NCI-H2196 treated with DMSO at 0.1 percent for 48 hours (cell line): ENCODE results near the gene BSND.
"Not testable (repeated sequence)": the region's sequence is repeated elsewhere in the genome, so short reads cannot be mapped to it uniquely, and the experiment has no call there.

Experiments used
- DNase-seq: peaks from one replicate; lab custom pipeline; 2025; ENCODE audit not compliant: unreplicated experiment; lab: John Stamatoyannopoulos, UW

The BSND gene

DNA sequence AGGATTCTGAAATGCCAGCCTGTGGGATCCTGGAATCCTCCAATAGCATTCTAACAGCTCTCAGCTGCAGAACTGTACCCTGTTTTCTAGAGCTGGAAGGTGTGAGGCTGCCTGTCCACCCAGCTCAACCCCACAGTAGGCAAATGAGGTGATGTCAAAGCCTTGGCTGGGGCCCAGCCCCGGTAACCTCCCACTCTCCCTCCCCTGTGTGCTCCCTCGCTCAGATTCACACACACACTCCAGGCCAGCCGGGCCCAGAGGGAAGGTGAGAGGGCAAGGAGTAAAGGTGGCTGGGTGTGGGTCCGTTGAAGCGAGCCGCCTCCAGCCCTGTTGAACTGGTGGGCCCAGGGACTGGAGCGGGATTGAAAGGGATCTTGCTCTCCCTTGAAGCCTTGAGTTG is at the start of gene BSND:
Gene BSND, plus strand, starts transcription at position 257 of the 400 bp plus-strand sequence. CDS start 254 bp downstream, outside the sequence.
- no peak for DNase-seq

DNA sequence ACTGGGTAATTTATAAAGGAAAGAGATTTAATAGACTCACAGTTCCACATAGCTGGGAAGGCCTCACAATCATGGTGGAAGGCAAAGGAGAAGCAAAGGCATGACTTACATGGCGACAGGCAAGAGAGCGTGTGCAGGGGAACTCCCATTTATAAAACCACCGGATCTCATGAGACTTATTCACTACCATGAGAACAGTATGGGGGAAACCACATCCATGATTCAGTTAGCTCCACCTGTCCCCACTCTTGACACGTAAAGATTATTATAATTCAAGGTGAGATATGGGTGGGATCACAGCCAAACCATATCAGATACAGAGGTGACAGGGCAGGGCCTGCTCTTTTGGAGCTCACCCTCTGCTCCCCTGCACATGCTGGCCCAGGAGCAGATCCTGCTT is 49.7 kb upstream of the BSND start:
- DNase-seq = no peak

DNA sequence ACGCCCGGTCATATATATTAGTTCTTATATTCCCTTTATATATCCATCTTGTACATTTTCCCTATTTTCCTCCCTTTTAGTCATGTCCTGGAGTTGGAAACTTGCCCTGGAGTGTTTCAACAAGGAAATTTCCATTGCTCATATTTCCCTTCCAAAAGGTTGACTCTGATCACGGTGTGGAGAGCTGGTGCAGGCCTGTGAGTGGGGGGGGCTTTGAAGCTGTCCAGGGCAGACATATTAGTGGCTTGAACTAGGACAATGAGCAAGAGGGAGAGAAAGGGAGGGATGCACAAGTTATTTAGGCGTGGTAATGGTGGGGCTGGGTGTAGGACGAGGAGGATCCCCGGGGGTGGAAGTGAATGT is 48.7 kb upstream of the BSND start:
- DNase-seq = no peak

DNA sequence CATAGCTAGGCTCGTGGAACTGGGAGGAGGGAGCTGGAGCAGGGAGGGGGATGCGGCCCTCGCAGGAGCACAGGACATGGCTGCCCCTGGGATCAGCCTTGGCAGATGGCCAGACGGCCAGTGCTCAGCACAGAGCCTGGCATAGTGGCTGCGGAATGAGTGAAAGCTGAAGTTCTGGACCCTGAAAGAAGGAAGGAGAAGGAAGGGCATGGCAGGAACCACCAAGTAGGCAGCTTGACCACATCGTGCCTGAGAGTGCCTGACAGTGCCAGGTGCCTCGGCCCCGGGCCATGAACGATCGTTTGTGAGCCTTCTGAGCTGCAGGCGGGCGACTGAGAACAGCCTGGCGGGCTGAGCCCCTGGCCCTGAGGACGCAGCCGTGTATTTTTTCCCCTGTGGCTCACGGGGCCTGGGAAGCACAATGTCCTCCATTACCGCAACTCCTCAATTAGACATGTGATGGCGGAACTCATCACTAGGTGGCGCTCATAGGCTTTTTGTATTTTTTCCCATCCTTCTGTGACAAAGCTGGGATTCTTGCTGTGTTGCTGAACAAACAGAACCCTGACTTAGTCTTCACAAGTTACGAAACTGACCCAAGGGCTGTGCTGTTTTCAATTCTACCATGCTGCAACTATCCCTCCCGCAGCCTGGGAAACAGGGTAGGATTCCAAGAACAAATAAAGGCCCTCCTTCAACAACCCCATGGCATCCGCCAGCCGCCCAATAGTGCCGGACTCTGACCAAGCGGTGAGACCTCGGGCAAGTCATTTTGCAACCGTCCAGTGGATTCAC is 48.2 kb upstream of the BSND start:
- peak; percentile 60 for DNase-seq

DNA sequence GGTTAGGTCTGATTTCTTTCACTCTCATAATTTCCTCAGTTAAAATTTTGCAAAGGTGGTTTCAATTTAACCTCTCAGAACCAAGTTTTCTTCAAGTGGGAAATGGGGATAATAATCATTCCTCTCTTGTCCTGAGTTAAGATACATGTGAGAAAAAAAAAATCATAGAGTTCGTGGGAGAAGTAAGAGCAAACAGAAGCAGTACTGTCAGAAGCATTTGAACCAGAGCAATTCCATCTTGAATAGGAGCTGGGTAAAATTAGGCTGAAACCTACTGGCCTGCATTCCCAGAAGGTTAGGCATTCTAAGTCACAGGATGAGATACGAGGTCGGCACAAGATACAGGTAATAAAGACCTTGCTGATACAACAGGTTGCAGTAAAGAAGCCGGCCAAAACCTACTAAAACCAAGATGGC is 46.9 kb upstream of the BSND start:
- no peak for DNase-seq

DNA sequence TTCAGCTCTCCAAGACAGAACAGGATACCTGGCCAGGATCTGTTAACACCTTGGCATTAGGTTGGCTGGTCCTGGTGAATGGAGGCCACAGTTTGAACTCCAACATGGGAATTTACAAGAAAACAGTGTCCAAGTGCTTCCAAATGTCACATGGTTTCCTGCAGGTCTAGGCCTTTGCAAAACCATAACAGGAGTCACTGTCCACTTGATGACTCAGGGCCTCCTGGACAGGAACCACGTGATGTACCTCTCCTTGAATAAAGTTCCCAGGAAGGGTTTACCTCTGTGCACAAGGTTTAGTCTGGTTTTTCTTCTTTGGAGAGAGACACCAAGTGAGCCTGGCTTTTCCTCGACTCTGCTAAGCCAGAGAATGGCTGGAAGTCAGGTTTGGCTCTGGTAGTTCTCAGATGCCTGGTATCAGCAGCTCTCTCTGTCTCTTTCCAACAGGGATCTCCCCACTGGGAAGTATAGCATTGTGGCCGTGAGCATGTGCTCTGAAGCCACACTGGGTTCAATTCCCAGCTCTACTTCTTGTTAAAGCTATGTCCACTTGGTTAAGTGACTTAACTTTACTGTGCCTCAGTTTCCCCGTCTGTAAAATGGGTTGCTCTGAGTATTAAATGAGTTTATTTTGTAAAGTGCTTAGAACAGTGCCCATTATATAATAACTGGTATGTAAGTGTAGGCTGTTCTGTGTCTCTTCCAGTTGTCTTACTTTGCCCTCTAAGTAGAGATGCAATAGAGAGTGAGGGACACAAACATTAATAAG is 45.6 kb upstream of the BSND start:
- no peak for DNase-seq

DNA sequence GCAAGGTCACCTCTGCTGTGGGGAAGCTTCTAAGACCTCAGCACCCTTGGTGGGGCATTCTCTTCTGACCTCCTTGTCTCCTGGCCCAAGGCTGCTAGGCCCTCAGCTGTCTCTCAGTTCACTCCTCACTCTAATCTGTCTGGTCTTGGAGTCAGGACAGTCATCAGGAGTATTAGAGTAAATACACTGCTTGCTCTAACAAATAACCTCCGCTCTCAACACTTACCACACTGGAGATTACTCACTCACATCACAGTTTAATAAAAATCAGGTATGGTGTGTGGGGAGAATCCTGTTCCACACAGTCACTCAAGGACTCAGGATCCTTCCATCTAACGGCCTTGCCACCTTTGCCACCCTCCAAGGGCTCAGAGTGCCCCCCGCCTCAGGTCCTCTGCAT is 44.9 kb upstream of the BSND start:
- no peak for DNase-seq

DNA sequence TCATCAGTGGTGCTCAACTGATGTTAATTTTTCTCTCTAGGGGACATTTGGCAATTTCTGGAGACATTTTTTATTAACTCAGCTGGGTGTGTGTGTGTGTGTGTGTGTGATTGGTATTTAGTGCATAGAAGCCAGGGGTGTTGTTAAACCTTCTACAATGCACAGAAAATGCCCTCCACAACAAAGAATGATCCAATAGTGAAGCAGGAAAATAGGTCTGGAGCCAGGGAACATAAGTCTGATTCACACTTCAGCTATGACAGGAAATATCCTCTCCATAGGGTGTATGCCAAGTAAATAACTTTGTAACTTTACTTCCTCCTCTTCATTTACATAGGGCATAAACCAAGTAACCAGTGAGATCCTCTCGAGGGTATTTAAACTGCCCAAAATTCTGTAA is 43.4 kb upstream of the BSND start:
- DNase-seq = no peak

DNA sequence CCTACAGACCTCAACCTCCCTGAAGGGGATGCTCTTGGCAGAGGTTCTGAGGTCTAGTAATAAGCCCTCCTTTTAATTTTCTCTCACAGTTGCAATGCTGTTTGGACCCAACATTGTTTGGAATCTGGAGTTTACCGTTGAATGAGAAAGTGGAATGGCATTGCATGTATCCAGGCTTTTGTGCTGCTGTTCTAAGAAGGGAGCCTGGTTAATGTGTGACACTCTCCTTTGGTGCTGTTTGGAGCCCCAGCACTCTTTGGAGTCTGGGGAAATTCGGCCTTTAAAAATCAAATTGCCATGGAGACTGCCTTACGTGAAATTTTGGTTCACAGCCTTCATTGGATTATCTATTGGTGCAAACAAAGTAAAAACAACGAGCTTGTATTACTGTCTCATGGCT is 42.0 kb upstream of the BSND start:
- DNase-seq = no peak

DNA sequence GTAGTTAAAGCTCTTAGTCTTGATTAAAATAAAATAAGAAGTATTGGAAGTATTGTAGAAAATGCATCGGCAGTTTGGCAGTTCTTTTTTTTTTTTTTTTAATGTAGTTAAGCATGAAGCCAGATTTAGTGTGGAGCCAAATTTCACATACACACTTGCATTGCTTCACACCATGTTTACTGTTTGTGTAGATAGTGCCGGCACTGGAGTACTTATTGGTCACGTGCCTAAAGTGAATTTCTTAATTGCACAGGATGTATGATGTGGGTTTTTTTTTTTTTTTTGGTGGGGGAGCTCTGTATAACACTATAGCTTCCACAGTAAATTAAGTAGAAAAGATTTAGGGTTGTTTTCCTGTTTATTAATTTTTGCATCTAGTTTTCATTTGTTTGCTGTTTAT is 39.5 kb upstream of the BSND start:
- no peak for DNase-seq

DNA sequence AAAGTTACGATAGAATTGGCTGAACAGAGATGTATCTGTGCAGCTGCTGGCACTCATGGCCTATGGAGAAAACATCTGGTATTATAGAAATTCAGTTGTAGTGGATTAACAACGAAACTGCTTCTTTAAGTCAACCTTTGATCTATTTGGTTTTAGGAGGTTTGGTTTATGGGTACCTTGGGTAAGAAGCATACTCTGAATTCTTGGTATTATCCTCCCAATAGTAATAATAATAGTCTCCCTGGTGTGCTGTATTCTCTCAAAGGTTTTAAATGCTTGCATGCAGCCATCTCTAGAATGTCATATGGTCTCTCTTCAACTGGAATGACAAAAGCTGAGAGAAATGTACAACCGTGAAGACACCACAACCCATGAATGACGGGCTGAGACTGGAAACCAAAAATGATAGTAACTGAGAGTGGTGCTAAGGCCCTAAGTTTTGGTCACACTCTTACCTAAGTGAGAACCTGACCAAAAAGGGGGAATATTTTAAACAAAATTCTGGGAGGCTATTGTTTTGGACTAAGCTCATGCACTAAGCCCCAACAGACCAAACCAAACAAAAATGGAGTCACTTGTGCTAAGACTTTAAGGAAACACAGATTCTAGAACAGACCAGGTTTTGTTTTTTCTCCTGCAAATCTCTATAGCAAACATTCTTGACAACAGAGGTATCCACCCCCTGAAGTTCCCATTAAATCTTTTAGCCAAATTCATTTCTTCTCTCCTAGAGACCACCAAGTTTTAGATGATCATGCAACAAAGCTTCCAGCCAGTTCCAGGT is 35.9 kb upstream of the BSND start:
- DNase-seq = no peak

DNA sequence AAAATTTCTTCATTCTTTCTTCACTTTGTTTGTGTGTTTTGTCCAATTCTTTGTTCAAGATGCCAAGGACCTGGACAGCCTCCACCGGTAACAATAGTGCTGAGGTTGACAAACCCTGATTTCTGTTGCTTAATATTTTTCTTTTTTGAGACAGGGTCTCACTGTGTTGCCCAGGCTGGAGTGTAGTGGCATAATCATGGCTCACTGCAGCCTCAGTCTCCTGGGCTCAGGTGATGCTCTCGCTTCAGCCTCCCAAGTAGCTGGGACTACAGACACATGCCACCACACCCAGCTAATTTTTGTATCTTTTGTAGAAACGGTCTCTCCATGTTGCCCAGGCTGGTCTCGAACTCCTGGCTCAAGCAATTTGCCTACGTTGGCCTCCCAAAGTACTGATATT is 34.9 kb upstream of the BSND start:
- not testable (repeated sequence) for DNase-seq

DNA sequence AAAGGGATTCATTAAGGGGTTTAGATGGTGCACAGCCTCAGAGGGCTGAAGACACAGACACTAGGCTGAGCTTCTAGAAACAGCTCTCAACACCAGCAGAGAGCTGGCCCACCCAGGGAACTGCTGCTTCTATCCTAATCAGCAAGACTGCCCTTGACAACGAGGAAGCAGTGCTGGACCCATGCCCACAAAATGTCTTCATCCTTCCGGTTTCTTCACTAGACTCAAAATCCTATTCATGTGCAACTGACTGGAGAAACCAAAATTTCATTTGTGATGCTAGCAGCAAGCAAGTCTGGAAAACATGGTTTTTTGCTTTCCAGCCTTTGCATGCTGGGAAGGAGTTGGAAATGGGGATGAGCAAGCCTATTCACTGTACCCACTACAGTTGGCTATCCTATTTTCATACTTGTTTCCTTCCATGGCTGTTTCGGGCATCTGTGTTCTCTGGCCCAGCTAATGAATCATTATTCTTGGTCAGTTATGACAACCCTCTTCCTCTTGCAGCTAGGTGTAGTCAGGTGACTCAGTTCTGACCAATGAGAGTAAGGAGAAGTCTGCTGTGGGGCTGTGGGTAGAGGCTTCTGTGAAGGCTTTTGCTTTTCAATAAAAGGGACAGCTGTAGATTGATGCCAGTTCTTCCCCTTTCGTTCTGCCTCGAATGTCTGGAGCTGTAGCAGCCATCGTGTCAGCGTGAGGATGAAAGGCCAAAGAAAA is 33.0 kb upstream of the BSND start:
- no peak for DNase-seq

DNA sequence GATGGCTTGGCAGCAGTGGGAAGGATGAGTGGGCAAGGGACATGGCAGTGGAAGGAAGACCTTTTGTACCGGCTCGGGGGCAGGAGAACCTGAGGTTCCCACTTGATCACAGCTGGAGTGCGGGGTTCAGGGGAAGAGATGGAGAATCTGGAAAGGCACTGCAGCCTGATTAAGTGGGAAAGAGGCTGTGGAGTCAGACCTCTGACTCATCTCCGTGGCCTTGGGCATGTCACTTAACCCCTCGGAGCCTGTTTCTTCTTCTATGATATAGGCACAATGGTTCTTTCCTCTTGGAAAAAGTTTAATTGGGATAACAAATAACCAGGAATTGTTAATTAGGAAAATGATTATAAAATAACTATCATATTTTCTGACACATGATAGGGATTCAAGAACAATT is 31.4 kb upstream of the BSND start:
- DNase-seq = no peak

DNA sequence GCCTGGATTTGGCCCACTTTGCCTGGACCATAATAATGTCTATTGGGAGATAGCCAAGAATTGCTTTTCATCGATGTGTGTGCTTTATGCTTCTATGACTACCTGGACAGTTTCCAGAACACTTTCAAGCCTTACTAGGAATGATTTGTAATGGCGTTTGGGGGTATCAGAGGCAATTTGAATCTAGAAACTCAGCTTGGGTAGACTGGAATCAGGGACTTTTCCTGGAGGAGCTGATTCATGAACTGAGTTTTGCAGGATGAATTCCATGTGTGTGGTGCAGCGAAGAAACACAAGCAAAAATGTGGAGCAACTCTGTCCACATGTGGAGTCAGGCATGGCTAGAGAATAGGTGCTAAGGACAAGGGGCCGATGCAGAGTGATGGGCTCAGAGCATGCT is 30.2 kb upstream of the BSND start:
- DNase-seq = no peak

DNA sequence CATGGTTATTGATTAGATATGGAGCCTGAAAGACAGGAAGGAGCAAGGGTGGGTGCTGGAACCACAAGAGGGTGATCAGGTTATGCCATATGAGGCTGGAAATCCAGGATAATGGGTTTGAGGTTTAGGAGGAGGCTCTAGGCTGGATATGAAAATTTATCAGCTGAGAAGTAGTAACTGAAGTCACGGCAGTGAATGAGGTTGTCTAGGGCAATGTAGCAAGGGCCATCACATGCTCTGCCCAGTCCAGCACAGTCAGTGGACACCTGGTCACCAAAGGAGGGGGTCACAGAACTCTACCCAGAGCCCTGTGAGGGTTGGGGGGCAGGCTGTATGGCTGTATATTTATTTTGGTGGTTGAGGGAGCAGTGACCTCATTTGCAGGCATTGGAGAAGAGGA is 28.9 kb upstream of the BSND start:
- DNase-seq = no peak

DNA sequence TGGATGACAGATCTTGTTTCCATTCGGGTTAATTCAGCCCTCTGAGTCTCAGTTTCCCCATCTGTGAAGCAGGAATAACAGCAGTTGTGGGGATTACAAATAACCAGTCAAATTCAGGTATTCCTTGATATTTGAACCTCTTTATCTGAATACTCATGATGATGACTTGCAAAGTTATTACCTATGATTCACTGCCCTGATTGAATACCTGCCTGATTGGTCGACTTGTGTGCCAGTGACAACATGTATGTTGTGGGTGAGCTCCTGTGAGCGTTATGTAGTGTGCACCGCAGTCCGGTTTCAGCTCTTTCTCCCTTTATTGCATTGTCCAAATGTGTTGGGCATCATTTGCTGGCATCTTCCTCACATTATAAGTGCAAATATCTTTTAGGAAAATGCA is 27.8 kb upstream of the BSND start:
- no peak for DNase-seq

DNA sequence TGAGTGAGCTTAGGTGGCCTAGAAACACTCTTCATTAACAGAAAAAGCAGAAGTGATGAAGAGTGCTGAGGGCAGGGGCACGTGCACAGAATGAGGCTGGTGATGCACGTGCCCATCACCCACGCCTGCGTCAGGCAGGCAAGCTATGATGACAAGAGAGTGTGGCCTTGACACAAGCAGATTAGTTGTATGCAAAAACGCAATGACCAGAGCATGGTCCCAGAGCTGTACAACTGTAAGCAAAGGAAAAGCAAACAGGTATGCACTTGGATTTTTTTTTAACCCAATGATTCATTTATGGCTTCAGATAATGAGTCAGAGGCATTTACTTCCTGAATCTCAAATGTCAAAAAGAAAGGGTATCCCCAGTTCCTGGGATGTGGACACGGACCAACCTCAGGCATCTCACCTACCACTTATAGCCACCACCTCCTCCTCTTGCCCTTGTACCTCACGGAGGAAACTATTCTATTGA is 27.4 kb upstream of the BSND start:
- DNase-seq = peak; percentile 29

DNA sequence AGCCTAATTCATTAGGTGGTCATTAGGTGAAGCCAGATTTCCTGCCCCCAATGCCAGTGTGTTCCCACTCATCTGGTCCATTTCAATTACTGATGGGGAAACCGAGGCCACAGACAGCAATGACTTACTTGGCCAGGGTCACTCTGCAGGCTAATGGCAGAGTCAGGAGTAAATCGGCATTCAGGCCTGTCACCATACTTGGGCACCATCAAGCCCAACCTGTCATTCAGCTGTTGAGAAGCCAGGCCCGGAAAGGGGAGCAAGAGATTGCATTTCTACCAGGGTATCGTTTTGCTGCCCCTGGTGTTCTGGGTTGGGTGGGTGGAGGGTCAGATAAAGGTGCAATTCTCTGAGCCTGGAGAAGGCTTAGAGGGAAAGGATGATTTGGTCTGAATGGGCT is 26.3 kb upstream of the BSND start:
- no peak for DNase-seq

DNA sequence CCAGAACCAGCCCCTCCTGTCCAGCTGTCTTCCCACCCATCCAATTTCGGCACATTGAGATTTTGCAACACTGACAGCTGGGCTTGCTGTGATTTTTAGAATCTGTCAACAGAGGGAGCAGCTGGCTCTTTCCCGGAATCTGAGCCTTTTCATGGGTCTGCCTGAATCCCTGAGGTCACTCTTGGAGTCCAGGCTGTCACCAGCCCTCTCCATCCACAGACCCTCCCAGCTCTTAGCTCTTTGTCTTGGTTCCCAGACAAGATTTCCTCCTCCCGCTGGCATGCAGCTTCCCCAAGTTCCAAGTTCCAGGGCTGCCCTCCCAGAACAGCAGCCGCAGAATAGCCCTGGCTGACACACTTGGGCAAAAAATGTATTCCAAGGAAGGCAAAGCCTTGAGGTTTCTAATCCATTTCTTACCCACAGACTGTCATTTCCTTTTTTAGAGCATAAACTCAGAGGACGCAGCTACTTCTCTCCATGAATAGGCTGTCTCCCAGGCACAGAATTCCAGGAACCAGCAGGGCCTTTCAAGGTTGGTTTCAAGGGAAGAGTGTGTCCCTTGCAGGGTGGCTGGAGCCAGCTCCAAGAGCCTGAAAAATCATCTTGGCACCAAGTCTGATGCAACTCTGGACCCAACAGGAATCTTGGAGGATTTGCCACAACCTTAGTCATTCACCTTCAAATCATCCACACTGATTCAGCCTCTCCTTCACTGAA is 25.4 kb upstream of the BSND start:
- DNase-seq = peak; percentile 46
